Left ventricle myocardium superior (tissue), 1 donor: Measurements from ENCODE around the gene HEG1. TPM values are rescaled to one million over a fixed set of nuclear protein-coding genes. Genes with fewer than 3 reads are reported as not detected.
"Not testable (repeated sequence)": the region's sequence is repeated elsewhere in the genome, so short reads cannot be mapped to it uniquely, and the experiment has no call there.

Experiments used
- ATAC-seq: fragments of 200-7000 bp; cut with Tn5 transposase; one replicate; pipeline ENCODE4 v1.9.1; 2020; ENCODE audit warnings: mild to moderate bottlenecking, moderate library complexity
- DNase-seq: peaks from one replicate; pipeline ENCODE4 v3.0.0-alpha.2; 2020
- intact Hi-C: fragments of 100-400 bp; cut with micrococcal nuclease; formaldehyde crosslinking; loops from one replicate; pipeline ENCODE4 v1.11.0; 2022
- total RNA-seq: library from RNA; stranded (reverse); fragmentation: NEBNext Ultra II Directional; extraction: Animal tissue kit (Norgen Biotek cat#: 25700); gene quantifications from one replicate; pipeline ENCODE4 v1.2.1, GENCODE V29; 2021
- donor health status: DM: no; HTN: yes; CAD: no; lungs with severe emphysema.

HEG1 gene
- total RNA-seq, 1 donor from 2014 or later: 102 TPM

GRCh38 chr3:124967964-124968363 is 87.8 kb downstream of the HEG1 start:
- intact Hi-C loops: no loop called here
- DNase-seq (no peak), ATAC-seq (no peak)

GRCh38 chr3:124966521-124967445 is 89.0 kb downstream of the HEG1 start:
- DNase-seq: no peak
- peak; percentile 37 for ATAC-seq
- intact Hi-C loops: no loop called here

- intact Hi-C loops: no loop called here
- DNase-seq: no peak
- ATAC-seq: no peak
These were observed 90.4 kb downstream of the HEG1 start for GRCh38 chr3:124965413-124965812.

- DNase-seq (no peak), ATAC-seq (no peak)
- intact Hi-C loops: no loop called here
These were observed 91.4 kb downstream of the HEG1 start for GRCh38 chr3:124964387-124964786.

- intact Hi-C loops: no loop called here
- DNase-seq: no peak
- ATAC-seq: peak; percentile 51
These were observed 92.0 kb downstream of the HEG1 start for GRCh38 chr3:124963755-124964154.

- DNase-seq (no peak), ATAC-seq (no peak)
- intact Hi-C loops: no loop called here
These were observed 93.3 kb downstream of the HEG1 start for GRCh38 chr3:124962403-124962940.

GRCh38 chr3:124960698-124961097 is 95.1 kb downstream of the HEG1 start:
- DNase-seq: no peak
- intact Hi-C loops: no loop called here
- ATAC-seq: no peak

- intact Hi-C loops: no loop called here
- ATAC-seq: no peak
- no peak for DNase-seq
These were observed 95.7 kb downstream of the HEG1 start for GRCh38 chr3:124960105-124960504.

GRCh38 chr3:124957951-124958350 is 97.8 kb downstream of the HEG1 start:
- intact Hi-C loops: not testable (repeated sequence)

GRCh38 chr3:124952282-124952855 is 103.4 kb downstream of the HEG1 start:
- intact Hi-C loops: no loop called here
- DNase-seq (no peak), ATAC-seq (no peak)

More at GRCh38 chr3:124957951-124958350, 97.8 kb downstream of the HEG1 start:
- ATAC-seq, DNase-seq: not testable (repeated sequence)

- ATAC-seq (no peak), DNase-seq (no peak)
- intact Hi-C loops: no loop called here
These were observed 104.1 kb downstream of the HEG1 start for GRCh38 chr3:124951511-124952281.

- intact Hi-C loops: no loop called here
- no peak for ATAC-seq
- no peak for DNase-seq
These were observed 105.8 kb downstream of the HEG1 start for GRCh38 chr3:124950026-124950425.

- no peak for DNase-seq
- intact Hi-C loops: no loop called here
- no peak for ATAC-seq
These were observed 113.2 kb downstream of the HEG1 start for GRCh38 chr3:124942613-124943012.

GRCh38 chr3:124941771-124942170 is 114.0 kb downstream of the HEG1 start:
- ATAC-seq (no peak), DNase-seq (no peak)
- intact Hi-C loops: no loop called here

GRCh38 chr3:124939661-124940060 is 116.1 kb downstream of the HEG1 start:
- DNase-seq (no peak), ATAC-seq (no peak)
- intact Hi-C loops: no loop called here

- DNase-seq (no peak), ATAC-seq (no peak)
- intact Hi-C loops: no loop called here
These were observed 116.9 kb downstream of the HEG1 start for GRCh38 chr3:124938896-124939295.

GRCh38 chr3:124937049-124937448 is 118.7 kb downstream of the HEG1 start:
- no peak for ATAC-seq
- intact Hi-C loops: no loop called here

GRCh38 chr3:124935794-124936542 is 119.8 kb downstream of the HEG1 start:
- DNase-seq: no peak
- ATAC-seq: no peak
- intact Hi-C loops: no loop called here

More at GRCh38 chr3:124937049-124937448, 118.7 kb downstream of the HEG1 start:
- no peak for DNase-seq

GRCh38 chr3:124935264-124935663 is 120.5 kb downstream of the HEG1 start:
- intact Hi-C loops: no loop called here

More at GRCh38 chr3:124935264-124935663, 120.5 kb downstream of the HEG1 start:
- DNase-seq (no peak), ATAC-seq (no peak)
